ENCODE results near the gene IGF1R.

DNA sequence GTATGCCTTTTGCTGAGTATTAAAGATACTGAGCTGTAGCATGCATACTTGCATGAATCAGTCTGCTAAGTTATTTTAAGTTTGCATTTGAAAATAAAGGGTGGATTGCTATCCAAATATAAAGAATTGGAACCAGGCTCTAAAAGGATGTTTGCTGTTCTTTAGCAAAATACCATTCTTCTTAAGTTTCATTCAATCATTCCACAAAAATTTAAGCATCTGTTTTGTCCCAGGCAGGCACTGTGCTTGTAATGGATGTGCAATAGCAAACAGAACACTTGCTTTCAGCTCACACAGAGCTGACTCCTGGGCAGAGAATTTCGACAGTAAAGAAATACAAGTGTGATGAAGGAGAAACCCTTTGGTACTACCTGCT, 208.2 kb downstream of the IGF1R start:
- no peak for TF ChIP-seq CTCF (conservative IDR thresholded peaks at IDR 0.05)
- TF ChIP-seq ZFX (IDR thresholded peaks at IDR 0.05) = no peak
